ENCODE results near the gene PTPRN2. TPM values are rescaled to one million over a fixed set of nuclear protein-coding genes. Genes with fewer than 3 reads are reported as not detected.

Gene PTPRN2
- polyA plus RNA-seq, 1 experiment, result 0.02 TPM

GRCh38 chr7:158252837-158253669 is 334.6 kb downstream of the PTPRN2 start:
- no peak for DNase-seq (ENCODE audit: low read depth, low spot score)
- ChIA-PET CTCF (no interaction called here), POLR2A (no interaction called here)
- Histone ChIP-seq H3K27me3 (ENCODE audit: control insufficient read depth, insufficient read depth, low read length) (no peaks in the 10 kb centered on the region), H3K9me3 (ENCODE audit: control insufficient read depth, insufficient read depth, low read length) (peaks cover 87% of the 10 kb centered on the region), H3K4me3 (ENCODE audit: low read depth, low read length) (no peak overlapping the region), H3K27ac (ENCODE audit: low read depth, low read length) (no peak overlapping the region)
- TF ChIP-seq CTCF (IDR thresholded peaks at IDR 0.05; ENCODE audit: low read depth, low read length), result no peak

- TF ChIP-seq CTCF (IDR thresholded peaks at IDR 0.05; ENCODE audit: low read depth, low read length), result no peak
- POLR2A ChIA-PET, result no interaction called here
- Histone ChIP-seq H3K27ac (ENCODE audit: low read depth, low read length) (no peak overlapping the region), H3K27me3 (ENCODE audit: control insufficient read depth, insufficient read depth, low read length) (no peaks in the 10 kb centered on the region), H3K4me3 (ENCODE audit: low read depth, low read length) (no peak overlapping the region), H3K9me3 (ENCODE audit: control insufficient read depth, insufficient read depth, low read length) (peaks cover 87% of the 10 kb centered on the region)
- CTCF ChIA-PET, result no interaction called here
- no peak for DNase-seq (ENCODE audit: low read depth, low spot score)
Observed at GRCh38 chr7:158252081-158252836, 335.4 kb downstream of the PTPRN2 start.

- CTCF ChIA-PET, result no interaction called here
- TF ChIP-seq CTCF (IDR thresholded peaks at IDR 0.05; ENCODE audit: low read depth, low read length), result no peak
- DNase-seq (ENCODE audit: low read depth, low spot score), result no peak
- POLR2A ChIA-PET, result no interaction called here
- Histone ChIP-seq H3K27ac (ENCODE audit: low read depth, low read length) (no peak overlapping the region), H3K4me3 (ENCODE audit: low read depth, low read length) (no peak overlapping the region), H3K9me3 (ENCODE audit: control insufficient read depth, insufficient read depth, low read length) (peaks cover 89% of the 10 kb centered on the region), H3K27me3 (ENCODE audit: control insufficient read depth, insufficient read depth, low read length) (no peaks in the 10 kb centered on the region)
Observed at GRCh38 chr7:158251061-158251965, 336.3 kb downstream of the PTPRN2 start.

- ChIA-PET CTCF (no interaction called here), POLR2A (no interaction called here)
- no peaks in the 10 kb centered on the region for H3K27me3 ChIP-seq (ENCODE audit: control insufficient read depth, insufficient read depth, low read length)
- no peak overlapping the region for H3K27ac ChIP-seq (ENCODE audit: low read depth, low read length)
- TF ChIP-seq CTCF (IDR thresholded peaks at IDR 0.05; ENCODE audit: low read depth, low read length), result no peak
- DNase-seq (ENCODE audit: low read depth, low spot score), result no peak
- H3K9me3 ChIP-seq (ENCODE audit: control insufficient read depth, insufficient read depth, low read length), result peaks cover 89% of the 10 kb centered on the region
- H3K4me3 ChIP-seq (ENCODE audit: low read depth, low read length), result no peak overlapping the region
Observed at GRCh38 chr7:158249692-158250091, 337.9 kb downstream of the PTPRN2 start.
